Activated CD8-positive, alpha-beta memory T cell treated with anti-CD3 and anti-CD28 coated beads for 24 hours (primary cell): ENCODE measurements around the gene FXYD7.

ENCODE experiments used
- DNase-seq: peaks from one replicate; pipeline ENCODE4 v3.0.0-alpha.2; 2020

FXYD7 gene

DNA sequence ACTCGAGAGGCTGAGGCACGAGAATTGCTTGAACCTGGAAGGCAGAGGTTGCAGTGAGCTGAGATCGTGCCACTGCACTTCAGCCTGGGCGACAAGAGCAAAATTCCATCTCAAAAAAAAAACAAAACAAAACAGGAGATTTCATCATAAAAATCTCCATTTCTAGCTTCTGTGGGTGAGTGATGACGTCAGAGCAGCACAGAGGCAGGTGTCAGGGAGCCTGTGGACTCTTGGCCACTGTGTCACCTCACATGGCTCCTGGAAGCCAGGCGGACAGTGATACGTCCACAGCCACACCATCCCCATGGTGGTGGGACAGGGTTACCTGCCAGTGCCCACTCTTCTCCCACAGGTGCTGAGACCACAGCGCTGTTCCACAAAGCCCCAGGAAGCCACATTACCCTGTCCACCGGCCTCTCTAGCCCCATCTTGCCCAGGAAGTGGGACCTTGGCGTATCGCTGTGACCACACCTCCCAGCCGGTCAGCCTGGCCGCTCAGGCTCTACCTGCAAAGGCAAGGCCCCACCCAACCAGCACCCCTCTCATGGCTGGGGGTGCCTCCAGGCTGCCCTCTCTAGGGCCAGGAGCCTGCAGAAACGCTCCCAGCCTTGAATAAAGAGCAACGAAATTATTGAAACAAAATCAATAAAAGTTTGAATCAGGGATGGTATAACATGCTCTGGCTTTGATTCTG is 29.9 kb upstream of the FXYD7 start:
- DNase-seq: no peak

DNA sequence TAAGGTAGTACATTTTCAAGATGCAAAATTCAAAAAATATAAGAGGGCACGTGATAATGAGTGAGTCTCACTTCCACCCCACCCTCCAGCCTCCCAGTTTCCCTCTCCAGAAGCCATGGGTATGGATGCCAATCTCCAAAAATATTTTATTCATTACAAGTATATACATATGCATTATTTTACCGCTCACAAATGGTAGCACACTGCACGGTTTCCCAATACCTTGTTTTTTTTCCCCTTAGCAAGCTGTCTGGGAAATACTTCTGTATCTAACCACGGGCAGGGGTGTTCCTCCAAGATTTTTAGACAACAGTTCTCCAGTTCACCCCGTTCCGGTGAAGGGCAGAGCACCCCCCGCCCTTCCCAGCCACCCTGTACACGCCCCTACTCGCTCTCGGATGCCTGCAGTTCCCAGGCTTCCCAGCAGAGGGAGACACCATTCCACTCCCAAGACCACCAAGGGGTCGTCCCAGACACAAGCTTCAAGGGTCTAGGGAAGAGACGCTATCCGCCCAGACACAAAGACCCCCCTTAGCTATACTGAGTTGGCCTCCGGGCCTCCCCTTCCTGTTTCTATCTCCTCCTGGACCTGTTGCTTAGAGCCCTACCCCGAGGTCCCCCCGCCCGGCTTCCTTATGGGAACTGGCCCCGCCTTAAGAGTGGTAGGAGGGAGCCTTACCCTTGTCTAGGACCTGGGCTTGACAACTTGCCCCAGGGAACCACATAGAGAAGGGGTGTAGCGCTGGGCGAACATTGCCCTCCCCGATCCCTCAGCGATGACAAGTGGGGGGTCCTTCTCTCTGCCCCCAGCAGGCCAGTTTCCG is 28.5 kb upstream of the FXYD7 start:
- peak; percentile 92 for DNase-seq

DNA sequence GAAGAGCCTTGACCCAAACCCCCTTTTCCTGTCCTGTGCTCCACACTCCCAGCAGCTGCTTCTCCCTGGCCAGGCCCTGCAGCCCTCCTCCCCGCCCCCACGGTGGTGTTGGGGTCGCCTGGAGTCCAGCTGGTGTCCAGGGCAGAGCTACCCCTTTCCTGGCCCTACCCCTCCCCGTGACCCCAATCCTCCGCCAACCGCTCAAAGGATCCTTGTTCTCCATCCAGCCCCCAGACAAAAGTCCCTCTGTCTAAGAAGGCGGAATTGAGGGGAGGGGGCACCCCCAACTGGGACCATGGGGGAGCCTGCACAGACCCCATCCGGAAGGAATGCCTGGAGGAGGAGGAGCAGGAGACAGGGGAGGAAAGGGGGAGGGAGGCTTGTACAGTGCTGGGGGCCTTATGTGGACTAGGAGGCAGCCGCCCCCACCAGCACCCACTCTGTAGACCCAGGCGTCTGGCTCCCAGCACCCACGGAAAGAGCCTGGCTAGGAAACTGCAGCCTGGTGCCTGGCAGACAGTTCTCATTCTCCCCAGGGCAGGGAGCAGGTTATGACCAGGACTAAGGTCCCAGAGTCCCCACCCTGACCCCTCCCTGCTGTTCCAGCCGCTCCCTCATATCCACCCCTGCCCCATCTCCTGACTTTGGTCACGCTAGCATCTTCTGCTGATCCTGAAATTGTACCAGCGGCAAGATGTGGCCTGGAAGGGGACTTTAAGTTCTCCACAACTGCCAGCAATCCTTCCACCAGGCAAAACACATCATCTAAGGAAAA is 27.7 kb upstream of the FXYD7 start, which contains the start of gene FXYD3:
TSS of gene FXYD3 (plus strand) at position 647 of the 775 bp plus-strand sequence. CDS start 3,554 bp downstream, outside the sequence.
- DNase-seq: no peak

DNA sequence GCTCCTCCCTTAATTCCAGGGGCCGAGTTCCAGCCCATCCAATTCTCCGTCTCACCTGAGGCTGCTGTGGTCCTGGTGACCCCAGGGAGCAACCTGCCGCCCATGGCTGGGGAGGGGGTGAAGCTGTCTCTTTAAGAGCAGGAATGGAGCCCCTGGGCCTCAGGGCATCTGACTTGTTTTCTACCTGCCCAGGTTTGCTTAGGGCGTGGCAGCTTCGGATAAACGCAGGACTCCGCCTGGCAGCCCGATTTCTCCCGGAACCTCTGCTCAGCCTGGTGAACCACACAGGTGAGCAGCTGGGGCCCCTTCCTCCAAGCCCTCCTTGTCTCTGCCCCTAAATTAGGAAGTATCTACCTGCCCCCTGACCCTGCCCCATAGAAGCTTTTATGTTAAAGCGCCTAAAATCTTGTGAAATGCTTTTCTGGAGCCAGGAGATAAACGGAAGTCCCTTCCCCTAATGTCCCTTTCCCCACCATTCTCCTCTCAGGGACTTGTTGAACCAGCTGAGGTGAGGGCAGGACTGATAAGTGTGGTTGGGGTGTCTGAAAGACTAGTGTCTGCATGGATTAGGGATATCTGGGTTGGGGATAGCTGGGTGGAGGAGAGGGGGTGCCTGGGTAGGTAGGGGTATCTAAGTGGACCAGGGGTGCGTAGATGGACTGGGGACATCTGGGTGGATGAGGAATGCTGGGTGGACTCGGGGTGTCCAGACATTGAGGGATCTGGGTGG is 26.8 kb upstream of the FXYD7 start:
- DNase-seq: no peak

DNA sequence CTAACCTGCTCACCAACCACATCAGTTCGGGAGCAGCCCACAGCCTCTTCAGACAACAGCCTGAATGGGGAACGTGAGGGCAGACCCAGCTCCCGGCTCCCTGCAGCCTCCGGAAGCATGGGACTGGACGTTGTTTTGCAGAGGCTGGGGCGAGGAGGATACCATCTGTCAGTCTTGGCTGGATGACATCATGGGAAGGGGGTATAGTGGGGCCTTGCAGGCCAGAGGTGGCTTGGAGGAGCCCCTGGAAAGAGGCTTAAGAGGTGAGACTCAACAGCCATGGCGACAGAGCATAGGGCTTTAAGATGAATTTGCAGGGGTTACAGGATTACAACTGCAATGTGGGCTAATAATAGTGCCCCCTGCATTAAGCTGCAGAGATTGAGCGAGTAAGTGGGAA is 25.9 kb upstream of the FXYD7 start:
- DNase-seq: no peak

DNA sequence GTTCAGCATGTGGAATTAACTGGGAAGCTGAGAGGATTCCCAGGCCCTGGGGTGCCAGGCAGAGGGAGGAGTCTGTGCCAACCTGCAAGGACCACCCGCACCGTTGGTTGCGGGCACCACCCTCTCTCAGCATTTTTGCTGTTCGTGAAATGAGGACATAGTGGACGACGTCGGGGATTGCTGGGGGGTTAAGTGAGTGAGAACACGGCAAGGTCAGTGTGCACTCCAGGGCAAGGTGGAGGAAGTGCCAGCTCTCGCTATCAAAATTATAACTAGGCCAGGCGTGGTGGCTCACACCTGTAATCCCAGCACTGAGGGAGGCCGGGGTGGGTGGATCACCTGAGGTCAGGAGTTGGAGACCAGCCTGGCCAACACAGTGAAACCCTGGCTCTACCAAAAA is 25.3 kb upstream of the FXYD7 start:
- DNase-seq: no peak

DNA sequence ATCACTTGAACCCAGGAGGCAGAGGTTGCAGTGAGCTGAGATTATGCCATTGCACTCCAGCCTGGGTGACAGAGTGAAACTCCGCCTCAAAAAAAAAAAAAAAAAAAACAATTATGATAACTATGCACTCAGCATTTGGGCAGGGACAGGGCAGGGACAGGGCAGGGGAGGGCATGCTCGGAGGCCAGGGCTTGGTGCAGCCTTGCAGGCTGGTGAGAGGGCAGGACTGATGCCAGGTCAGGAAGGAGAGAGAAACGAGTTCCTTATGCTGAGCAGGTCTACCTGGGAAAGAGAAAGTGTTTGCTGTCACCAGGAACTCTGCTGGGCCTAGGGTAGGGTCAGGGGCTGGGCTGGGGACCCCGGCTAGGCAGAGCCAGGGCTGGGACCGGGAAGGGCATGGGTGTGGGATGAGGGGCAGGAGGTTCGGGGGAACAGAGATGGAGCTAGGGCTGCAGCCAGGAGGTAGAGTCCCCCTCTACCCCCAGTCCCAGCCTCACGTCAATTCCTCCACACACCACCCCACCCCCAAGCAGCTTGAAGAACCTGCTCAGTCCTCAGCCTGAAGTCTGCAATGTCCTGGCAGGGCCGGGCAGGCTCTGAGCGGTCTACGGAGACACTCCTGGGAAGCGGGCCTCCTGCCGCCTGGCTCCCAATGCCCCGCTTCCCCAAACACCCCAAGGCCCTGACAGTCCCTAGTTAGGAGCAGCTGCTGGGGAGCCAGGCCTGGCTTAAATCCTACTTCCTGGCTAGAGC is 24.6 kb upstream of the FXYD7 start:
- DNase-seq: no peak

DNA sequence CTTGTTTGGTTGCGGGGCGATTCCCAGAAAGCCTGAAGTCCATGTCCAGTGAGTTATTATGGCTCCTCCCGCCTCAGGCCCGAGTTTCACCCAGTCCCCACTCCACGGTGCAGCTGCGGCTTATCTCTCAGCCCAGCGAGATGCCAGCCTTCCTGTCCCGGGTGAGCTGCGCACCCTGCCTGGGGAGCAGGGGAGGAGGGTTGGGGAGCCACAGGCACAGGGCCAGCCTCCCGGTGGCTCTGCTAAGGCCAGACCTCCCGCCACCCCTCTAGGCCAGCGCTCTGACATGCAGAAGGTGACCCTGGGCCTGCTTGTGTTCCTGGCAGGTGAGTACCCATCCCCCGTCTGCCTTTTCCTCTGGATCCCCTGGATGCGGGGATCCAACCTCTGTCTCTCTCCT is 24.0 kb upstream of the FXYD7 start:
- no peak for DNase-seq

DNA sequence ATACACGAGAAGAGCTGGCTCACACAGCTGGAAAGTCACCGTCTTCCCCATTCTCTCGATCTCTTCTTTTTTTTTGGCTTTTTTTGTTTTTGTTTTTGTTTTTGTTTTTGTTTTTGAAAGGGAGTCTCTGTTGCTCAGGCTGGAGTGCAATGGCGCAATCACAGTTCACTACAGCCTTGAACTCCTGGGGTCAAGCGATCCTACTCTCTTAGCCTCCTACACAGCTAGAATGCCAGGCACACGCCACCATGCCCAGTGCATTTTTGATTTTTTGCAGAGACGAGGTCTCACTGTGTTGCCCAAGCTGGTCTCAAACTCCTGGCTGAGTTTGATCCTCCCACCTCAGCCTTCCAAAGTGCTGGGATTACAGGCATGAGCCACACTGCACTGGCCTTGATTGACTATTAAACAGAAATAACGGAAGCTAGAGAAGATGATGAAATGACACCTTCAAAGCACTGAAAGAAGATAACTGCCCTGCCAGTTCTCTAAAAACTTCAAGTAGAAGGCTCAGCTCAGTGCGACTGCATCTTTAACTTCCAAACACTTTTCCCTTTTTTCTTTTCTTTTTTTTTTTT is 23.4 kb upstream of the FXYD7 start:
- no peak for DNase-seq

DNA sequence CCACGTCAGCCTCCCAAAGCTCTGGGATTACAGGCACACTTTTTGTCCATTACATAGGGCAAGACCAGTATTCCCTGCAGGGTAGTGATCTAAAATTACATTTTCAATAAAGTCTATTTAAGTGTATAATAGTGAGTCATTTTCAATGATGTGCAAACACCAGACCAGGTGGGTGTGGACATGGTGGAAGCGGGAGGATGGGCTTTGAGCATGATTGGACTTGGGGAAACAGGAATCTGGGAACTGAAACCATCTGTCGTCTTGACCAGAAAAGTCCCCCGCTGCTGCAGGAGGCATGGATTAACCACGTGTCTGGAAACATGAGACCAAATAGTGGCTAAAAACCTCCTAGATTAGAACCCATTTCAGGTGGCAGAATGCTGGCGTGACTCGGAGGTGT is 22.6 kb upstream of the FXYD7 start:
- DNase-seq: no peak

DNA sequence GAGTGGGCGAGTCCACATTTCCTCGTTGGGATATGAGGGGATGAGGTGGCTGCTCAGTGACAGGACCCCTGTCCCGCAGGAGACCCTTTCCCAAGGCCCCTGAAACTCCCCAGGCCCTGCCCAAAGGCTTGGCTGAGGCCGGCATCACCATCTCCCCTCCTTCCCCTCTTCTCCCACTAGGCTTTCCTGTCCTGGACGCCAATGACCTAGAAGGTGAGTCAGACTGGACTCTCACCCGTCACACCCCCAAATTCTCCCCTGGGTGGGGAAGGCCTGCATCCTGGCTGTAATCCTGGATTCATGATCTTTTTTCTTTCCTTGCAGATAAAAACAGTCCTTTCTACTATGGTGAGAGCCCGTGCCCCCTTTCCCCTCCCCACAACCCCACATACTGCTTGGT is 22.2 kb upstream of the FXYD7 start:
- no peak for DNase-seq

DNA sequence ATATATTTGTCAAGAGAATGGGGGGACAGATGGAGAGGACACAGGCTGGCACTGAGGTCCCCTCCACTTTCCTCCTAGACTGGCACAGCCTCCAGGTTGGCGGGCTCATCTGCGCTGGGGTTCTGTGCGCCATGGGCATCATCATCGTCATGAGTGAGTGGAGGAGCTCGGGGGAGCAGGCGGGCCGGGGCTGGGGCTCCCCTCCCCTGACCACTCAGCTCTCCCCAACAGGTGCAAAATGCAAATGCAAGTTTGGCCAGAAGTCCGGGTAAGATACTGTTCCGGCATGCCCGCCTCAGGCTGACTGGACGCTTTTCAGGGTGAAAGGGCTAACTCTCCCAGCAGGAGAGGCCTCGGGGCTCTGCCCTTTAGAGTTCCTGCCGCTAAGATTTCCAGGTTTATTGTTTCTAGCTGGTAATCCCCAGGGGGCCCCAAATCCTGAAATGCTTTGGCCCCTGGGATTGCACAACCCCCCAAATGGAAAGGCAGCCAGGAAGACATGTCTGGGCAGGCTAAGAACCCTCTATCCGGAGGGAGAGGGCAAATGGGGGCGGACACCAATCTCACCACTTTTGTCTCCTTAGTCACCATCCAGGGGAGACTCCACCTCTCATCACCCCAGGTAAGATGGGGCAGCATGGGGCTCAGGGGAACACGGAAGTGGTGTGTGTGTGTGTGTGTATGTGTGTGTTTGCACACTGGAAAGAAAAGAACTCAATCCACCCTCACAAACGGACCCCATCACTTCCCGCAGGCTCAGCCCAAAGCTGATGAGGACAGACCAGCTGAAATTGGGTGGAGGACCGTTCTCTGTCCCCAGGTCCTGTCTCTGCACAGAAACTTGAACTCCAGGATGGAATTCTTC is 20.1 kb upstream of the FXYD7 start:
- DNase-seq: no peak

DNA sequence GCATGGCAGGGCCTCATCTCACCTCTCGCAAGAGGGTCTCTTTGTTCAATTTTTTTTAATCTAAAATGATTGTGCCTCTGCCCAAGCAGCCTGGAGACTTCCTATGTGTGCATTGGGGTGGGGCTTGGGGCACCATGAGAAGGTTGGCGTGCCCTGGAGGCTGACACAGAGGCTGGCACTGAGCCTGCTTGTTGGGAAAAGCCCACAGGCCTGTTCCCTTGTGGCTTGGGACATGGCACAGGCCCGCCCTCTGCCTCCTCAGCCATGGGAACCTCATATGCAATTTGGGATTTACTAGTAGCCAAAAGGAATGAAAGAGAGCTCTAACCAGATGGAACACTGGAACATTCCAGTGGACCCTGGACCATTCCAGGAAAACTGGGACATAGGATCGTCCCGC is 19.5 kb upstream of the FXYD7 start:
- no peak for DNase-seq

DNA sequence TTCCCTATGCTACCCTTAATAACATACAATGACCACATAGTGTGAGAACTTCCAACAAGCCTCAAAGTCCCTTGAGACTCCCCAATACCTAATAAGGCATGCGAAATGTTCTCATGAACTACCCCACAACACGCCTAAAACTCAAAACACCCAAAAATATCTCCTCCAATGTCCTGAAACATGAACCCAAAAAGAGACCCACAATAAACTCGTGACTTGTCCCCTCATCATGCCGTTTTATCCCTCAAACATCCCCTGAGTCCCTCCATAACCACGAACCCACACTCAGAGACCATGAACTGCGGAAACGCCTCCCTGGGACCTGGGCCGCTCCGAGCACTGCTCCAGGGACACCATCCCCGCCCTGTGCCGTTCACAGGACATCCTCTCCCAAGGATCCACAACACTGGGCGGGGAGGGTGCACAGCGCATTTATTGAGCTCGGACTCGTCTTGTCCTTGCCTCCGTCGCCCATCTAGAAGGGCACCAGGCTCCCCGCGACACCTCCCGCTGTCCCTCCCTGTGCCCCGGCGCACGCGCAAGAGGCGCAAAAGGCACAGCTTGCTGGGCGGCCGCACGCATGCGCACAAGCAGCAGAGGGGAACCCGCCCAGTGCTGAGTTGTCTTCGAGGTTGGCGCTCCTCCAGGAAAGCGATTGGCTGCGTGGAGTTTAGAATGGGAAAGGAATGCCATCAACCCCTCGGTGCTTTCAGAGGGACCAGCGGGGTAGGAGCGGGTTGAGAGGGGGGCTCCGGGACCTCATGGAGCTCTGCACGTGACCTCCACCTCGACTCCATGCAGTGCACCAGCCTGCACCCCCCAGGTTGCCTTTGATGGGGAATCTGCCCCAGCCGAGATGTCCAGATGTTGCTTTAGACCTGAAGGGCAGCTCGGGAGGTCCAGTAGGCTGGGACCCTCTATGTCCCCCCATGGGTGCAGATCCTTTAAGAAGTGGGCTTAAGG is 18.7 kb upstream of the FXYD7 start:
- peak; percentile 93 for DNase-seq

DNA sequence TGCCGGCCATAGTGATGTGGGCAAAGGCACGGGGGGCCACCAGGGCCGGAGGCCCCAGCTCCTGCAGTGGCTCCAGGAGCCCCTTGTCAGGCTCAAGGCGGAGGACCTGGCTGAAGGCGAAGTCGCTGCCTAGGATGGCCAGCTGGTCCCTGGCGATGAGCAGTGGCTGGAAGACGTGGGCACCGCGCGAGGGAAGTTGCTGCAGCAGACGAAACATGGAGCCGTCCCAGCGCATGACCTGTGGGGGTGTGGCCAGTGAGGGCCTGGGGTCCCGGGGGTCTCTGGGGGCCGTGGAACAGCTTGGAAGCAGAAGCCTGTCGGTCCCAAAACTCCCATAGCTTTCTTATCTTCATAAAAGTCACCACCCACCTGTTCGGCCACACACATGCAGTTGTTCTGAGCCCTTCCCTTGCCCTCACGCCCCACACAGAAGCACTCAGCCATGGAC is 17.8 kb upstream of the FXYD7 start:
- no peak for DNase-seq

DNA sequence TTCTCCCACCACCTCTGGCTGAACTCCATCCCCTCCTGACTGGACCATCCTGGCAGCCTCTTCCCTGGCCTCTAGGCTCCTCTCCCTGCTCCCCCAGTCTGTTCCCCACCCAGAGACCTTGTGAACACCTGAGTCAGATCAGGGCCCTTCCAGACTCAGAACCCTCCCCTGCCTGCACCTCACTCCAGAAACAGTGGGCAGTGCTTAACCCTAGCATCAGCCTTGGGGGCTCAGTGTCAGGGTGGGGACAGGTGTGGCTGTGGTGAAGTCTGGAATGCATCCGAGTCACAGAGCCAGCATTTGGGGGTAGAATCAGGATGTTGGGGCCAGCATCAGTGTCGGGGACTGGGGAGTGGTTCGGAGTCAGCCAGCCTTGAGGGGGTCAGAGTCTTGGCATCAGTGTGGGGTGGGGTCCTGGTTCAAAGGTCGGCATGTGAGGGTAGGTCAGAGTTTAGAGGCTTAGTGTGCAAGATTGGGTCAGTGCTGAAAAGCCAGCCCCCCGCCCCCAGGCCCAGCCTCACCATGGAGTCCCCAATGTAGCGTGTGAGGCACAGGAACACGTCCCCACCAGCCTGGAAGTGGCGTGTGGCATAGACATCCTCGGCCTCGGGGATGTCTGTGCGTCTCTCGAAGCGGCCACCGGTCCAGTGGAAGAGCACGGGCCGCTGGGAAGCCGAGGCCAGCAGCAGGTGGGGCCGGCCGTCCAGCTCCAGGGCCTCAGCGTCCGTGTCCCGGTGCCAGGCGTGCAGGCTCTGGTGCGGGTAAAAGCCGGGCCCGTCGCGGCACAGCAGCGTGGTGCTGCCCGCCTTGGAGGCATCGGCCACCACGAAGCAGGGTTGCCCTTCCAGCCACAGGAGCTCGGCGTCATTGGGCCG is 17.1 kb upstream of the FXYD7 start:
- no peak for DNase-seq

DNA sequence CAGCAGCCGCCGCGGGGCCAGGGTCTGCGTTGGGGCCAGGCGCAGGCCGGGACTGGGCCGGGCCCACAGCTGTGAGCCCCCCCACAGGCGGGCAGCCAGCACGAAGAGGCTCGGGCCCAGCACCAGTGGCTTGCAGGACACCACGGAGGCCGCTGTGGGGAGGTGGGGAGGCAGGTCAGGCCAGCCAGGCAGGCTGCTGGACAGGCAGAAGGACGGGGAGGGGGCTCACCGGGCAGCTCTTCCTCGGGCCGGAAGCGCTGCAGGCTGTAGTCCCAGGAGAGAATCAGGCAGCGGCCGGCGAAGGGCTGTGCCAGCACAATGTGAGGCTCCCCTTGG is 16.5 kb upstream of the FXYD7 start:
- DNase-seq: no peak

DNA sequence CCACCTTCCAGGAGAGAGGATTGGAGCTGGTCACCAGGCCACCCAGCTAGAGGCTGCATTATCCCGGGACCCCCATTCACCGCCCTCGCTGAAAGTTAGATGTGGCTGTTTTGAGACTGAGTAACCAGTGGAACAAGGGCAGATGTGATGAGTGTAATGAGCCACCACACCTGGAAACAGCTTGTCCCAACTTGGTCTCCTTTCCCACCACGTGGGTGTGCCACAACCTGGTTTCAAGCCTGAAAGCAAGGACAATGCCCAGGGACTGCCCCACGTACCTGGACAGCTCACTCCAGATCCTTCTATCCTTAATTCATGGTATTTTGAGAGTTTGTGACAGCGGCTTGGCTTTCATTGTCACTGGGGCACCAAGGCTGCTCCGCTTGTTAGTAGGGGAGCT is 15.2 kb upstream of the FXYD7 start:
- no peak for DNase-seq
